Neural progenitor cell (in vitro differentiated cells): ENCODE measurements around the gene DNAI2.

Experiments
- EZH2 ChIP-seq: fragments of 200-600 bp; sonication (generic); IDR thresholded peaks from 2 replicates; pipeline ENCODE4 v1.6.1; 2017; ENCODE audit warnings: antibody characterized with exemption, mild to moderate bottlenecking, moderate library complexity
- EZH2phosphoT487 ChIP-seq: fragments of 200-600 bp; sonication (generic); IDR thresholded peaks from 2 replicates; pipeline ENCODE4 v1.6.1; 2017; ENCODE audit warnings: antibody characterized with exemption
- TF ChIP-seq, protein P1 (sequence below): fragments of 200-600 bp; sonication (generic); IDR thresholded peaks from 2 replicates; pipeline ENCODE4 v1.5.1; 2017; ENCODE audit warnings: antibody characterized with exemption, mild to moderate bottlenecking

DNA sequence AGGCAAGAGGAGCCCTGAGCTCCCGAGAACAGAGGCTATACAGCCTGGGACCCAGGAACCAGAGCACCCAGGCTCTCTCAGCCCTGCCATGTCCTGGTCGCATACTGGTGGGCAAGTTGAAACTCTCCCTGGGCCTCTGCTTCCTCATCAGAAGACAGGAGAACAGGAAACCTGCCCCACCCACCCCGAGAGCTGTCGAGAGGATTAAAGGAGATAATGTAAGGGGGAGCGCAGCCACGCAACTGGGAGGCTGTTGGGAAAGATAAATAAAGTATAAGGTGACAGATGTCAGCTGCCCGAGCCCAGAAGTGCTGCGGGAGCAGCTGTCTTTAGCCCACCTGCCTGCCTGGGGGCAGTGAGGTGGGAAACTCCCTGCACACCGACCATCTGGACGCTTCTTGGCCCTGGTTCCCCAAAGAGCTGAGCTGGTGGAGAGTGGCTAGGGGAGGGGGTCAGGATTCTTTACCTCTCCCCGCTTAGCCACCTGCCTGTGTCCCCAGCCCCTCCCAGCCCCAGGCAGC is 58.8 kb downstream of the DNAI2 start:
- TF ChIP-seq, protein P1, sequence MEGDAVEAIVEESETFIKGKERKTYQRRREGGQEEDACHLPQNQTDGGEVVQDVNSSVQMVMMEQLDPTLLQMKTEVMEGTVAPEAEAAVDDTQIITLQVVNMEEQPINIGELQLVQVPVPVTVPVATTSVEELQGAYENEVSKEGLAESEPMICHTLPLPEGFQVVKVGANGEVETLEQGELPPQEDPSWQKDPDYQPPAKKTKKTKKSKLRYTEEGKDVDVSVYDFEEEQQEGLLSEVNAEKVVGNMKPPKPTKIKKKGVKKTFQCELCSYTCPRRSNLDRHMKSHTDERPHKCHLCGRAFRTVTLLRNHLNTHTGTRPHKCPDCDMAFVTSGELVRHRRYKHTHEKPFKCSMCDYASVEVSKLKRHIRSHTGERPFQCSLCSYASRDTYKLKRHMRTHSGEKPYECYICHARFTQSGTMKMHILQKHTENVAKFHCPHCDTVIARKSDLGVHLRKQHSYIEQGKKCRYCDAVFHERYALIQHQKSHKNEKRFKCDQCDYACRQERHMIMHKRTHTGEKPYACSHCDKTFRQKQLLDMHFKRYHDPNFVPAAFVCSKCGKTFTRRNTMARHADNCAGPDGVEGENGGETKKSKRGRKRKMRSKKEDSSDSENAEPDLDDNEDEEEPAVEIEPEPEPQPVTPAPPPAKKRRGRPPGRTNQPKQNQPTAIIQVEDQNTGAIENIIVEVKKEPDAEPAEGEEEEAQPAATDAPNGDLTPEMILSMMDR = no peak
- TF ChIP-seq EZH2phosphoT487 = no peak
- no peak for TF ChIP-seq EZH2
